Measurements from ENCODE around the gene BRAF.
A peak's percentile ranks its signal among the peaks of the same experiment; 100 is the strongest.
"Not testable (repeated sequence)": the region's sequence is repeated elsewhere in the genome, so short reads cannot be mapped to it uniquely, and the experiment has no call there.

The BRAF gene

GRCh38 chr7:140698477-140698876 is 226.3 kb downstream of the BRAF start:
- no peak for DNase-seq

GRCh38 chr7:140697447-140698143 is 227.1 kb downstream of the BRAF start:
- no peak for DNase-seq

DNA sequence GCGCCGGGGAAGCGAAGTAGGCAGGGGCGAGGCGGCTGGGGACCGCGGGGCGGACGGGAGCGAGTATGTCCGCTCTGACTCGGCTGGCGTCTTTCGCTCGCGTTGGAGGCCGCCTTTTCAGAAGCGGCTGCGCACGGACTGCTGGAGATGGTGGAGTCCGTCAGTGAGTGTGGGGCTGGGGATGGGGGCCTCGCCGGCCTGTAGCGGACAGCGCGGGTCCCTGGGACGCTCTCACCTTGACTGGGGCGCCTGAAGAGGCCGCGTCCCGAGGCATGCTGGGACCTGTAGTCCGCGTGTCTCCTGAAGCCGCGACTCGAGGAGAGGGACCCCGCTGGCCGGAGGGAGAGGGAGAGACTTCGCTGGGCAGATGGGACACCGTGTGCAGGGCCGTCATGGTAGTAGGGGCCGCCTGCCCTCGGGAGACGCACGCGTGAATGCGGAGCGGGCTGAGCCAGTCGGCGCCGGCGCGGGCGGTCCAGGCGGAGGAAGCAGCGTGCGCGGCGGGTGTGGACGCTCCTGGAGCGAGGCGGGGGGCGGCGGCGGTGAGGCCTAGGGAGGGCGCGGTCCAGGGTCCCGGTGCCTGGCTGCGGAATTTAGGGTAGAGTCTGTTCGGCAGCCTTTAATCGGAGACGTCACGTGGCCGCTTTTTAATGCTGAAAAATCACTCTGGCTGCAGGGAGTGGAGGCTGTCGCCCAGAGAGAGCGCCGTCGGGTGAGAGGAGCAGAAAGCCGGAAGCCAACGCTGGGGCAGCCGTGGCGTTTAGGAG is 227.9 kb downstream of the BRAF start, which contains the start of gene NDUFB2:
NDUFB2 (plus strand) TSS at position 29 of the 767 bp plus-strand sequence; CDS start at position 66, 37 bp downstream.
- DNase-seq = peak; percentile 81 to 97

- DNase-seq = peak in 1 of 2 experiments; percentile 97
These were observed 228.6 kb downstream of the BRAF start for GRCh38 chr7:140696024-140696679.

GRCh38 chr7:140695381-140695780 is 229.3 kb downstream of the BRAF start:
- DNase-seq = peak in 1 of 2 experiments; percentile 14

- peak in 1 of 2 experiments; percentile 1 for DNase-seq
These were observed 230.1 kb downstream of the BRAF start for GRCh38 chr7:140694592-140694991.

DNA sequence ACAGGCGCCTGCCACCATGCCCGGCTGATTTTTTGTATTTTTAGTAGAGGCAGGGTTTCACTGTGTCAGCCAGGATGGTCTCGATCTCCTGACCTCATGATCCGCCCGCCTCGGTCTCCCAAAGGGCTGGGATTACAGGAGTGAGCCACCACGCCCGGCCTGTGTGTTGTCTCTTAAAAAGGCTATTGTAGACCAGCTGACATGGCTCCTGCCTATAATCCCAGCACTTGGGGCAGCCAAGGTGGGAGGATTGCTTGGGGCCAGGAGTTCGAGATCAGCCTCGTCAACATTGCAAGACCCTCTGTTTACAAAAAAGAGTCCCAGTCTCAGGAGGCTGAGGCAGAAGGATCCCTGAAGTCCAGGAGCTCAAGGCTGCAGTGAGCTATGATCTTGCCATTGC is 230.9 kb downstream of the BRAF start:
- DNase-seq = not testable (repeated sequence)

DNA sequence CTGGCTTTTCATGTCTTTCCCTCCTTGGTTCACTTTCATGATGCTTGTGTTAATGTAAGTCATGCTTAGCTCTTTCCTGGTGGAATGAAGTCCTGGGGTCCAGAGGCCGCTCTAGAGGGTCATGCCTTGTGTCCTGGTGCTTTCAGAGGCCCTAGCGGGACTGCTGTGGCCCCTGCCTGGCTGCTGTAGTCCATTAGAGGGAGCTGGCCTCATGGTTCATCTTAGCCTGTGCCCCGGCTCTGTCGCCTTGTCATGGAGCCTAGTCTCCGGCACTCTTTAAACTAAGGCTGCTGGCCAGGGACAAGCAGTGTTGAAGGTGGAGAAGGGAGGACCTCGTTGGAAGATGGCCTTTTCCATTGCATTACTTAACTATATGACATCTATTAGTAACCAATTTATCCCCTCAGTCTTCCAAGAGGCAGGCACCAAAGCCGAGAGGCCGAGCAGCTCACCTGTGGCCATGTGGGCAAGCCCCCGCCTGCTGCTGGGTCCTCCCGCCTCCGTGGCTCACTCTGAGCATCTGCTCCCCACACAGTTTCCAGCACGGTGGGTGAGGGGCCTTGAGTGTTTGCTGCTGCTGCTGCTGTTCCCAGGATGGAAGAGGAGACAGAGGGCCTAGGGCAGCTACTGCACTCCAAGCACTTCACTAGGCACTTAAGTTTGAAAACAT is 233.2 kb downstream of the BRAF start:
- no peak for DNase-seq

GRCh38 chr7:140689199-140690152 is 235.3 kb downstream of the BRAF start:
- DNase-seq = peak in 1 of 2 experiments; percentile 15

- DNase-seq = no peak
These were observed 236.4 kb downstream of the BRAF start for GRCh38 chr7:140688341-140688740.

GRCh38 chr7:140686921-140687320 is 237.8 kb downstream of the BRAF start:
- no peak for DNase-seq

GRCh38 chr7:140685407-140686087 is 239.2 kb downstream of the BRAF start:
- DNase-seq = no peak

DNA sequence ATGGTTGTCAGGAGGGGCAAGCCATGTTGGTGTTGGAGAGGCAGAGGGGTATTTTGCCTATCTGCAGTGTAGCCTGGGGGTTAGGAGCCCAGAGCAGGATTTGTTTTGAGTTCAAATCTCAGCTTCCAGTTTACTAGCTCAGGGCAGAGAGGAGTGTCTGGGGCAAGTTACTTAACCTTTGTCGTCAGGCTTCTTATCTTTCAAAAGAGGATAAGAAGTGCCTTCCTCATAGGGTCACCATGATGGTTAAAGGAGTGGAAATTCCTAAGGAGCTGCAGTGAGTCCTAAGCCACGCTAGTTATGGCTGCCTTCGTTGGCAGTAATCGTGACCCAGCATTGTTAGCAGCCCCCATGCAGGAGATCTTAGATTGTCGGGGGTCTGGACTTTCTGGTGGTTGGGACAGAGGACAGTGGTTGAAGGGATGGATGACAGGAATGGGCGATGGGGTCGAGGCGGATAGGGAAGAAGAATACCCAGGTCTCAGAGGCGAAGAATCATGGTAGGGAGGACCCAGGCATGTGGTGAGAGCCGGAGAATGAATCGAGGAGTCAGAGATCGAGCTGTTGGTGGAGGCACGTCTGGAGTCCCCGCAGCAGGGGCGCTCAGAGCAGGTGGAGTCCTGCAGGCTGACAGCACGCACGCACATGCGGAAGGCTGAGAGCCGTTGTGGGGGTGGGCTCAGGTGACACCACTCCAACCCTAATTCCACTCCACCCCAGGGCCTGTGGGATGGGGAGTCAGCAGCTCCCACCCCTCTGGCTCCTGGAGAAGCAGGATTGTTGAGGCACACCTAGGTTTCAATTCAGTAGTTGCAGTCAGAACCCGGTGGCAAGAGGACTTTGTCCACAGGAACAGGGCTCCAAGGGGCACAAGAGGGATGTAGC is 240.4 kb downstream of the BRAF start:
- peak; percentile 10 to 11 for DNase-seq

DNA sequence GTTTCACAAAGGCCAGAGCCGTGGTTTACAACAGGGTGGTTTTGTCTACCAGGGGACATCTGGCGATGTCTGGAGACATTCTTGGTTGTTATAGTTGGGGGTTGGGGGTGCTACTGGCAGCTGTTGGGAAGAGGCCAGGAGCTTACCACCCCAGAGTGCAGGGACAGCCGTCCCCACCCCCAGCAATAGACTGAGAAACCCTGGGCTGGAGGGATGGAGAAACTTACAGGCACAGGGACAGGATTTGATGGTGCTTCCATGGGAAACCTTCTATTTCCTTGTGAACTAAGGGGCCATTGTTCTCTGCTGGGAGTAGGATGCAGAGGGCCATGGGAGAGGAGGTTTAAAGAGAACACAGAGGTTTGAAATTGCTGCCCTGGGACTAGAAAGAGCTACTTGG is 241.1 kb downstream of the BRAF start:
- DNase-seq = peak in 1 of 2 experiments; percentile 10

- DNase-seq = no peak
These were observed 243.0 kb downstream of the BRAF start for GRCh38 chr7:140681766-140682165.

- DNase-seq = no peak
These were observed 243.8 kb downstream of the BRAF start for GRCh38 chr7:140680886-140681285.

- no peak for DNase-seq
These were observed 245.5 kb downstream of the BRAF start for GRCh38 chr7:140679186-140679585.

- DNase-seq = peak in 1 of 2 experiments; percentile 9
These were observed 246.0 kb downstream of the BRAF start for GRCh38 chr7:140678816-140679130.

DNA sequence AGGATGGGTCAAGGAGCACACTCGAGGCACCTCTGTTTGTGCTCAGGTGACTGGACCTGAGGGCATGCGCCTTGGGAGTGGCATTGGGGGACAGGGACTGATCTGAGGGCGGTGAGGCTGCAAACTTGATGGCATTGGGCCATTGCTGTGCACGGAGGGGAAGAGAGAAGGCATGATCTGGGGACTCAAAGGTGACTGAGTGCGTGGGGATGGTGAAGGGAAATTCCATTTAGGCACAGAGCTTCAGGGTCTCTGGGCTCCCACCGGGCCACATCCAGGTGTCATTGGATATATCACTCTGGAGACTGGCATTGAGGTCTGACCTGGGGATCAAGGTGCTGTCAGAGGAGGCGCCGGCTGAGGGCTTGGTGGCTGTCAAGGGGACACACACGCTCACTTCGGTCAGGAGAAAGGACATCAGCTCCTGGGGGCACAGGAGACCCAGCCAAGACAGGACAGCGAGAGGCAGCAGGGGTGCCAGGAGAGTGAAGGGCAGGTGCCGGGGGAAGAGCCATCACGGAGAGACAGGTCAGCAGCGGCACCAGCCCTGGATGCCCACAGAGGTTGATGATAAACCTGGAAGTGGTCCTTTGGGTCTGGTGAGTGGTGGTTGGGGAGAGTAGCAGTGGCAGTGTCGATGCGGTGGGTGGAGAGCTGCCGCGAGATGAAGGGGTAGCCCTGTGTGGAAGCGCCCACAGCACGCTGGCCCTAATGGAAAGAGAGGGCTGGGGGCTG is 246.5 kb downstream of the BRAF start:
- DNase-seq = peak in 1 of 2 experiments; percentile 9

- no peak for DNase-seq
These were observed 247.2 kb downstream of the BRAF start for GRCh38 chr7:140677496-140677895.
